IgD-negative memory B cell (primary cell): ENCODE data around the gene B4GALT5. TPM values are rescaled to one million over a fixed set of nuclear protein-coding genes. Genes with fewer than 3 reads are reported as not detected.

Experiments used
- H3K27ac Mint-ChIP-seq, 3 donors: one replicate each; pipeline ENCODE4 v1.8.0; 2020 to 2022; ENCODE audit warnings: mild to moderate bottlenecking in 3 of 3, mixed read lengths in 3 of 3, moderate library complexity in 1 of 3
- H3K27me3 Mint-ChIP-seq: one replicate; pipeline ENCODE4 v1.8.0; 2021; ENCODE audit warnings: mixed read lengths
- H3K36me3 Mint-ChIP-seq: one replicate; pipeline ENCODE4 v1.8.0; 2020; ENCODE audit warnings: mild to moderate bottlenecking, mixed read lengths
- H3K4me1 Mint-ChIP-seq, 3 donors: one replicate each; pipeline ENCODE4 v1.8.0; 2020 to 2022; ENCODE audit warnings: mixed read lengths in 3 of 3, mild to moderate bottlenecking in 1 of 3
- H3K4me3 Mint-ChIP-seq, 4 donors: one replicate each; pipeline ENCODE4 v1.8.0; 2020 to 2022; ENCODE audit warnings: mild to moderate bottlenecking in 4 of 4, mixed read lengths in 4 of 4, moderate library complexity in 3 of 4
- H3K9me3 Mint-ChIP-seq, 3 donors: one replicate each; pipeline ENCODE4 v1.8.0; 2020 to 2021; ENCODE audit warnings: mixed read lengths in 3 of 3, mild to moderate bottlenecking in 1 of 3
- polyA plus RNA-seq: library from polyadenylated mRNA; unstranded; fragments of 300-500 nt; fragmentation: Illumina TruSeq; gene quantifications from one replicate; pipeline ENCODE4 v1.2.3, GENCODE V29; 2021

B4GALT5 gene
- polyA plus RNA-seq, 1 donor from 2014 or later: 0.48 TPM

- Mint-ChIP-seq H3K36me3 (peaks cover 5% of the 10 kb centered on the region), H3K4me1 (peaks cover 0 to 6% (median 5%) of the 10 kb centered on the region in 3 donors), H3K27me3 (peaks cover 10% of the 10 kb centered on the region)
Observed at GRCh38 chr20:49587111-49587570, 126.5 kb downstream of the B4GALT5 start.

GRCh38 chr20:49585585-49586245 is 128.0 kb downstream of the B4GALT5 start:
- Mint-ChIP-seq H3K4me1 (peaks cover 0 to 6% (median 5%) of the 10 kb centered on the region in 3 donors), H3K9me3 (peaks cover 2 to 16% (median 16%) of the 10 kb centered on the region in 3 donors)

More at GRCh38 chr20:49587111-49587570, 126.5 kb downstream of the B4GALT5 start:
- Mint-ChIP-seq H3K9me3 (peaks cover 2 to 16% (median 14%) of the 10 kb centered on the region in 3 donors), H3K4me3 (no peak overlapping the region), H3K27ac (no peak overlapping the region)

GRCh38 chr20:49584418-49585382 is 129.0 kb downstream of the B4GALT5 start:
- H3K27me3 Mint-ChIP-seq: peaks cover 12% of the 10 kb centered on the region
- no peaks in the 10 kb centered on the region for H3K4me1 Mint-ChIP-seq
- peaks cover 3% of the 10 kb centered on the region for H3K36me3 Mint-ChIP-seq
- peaks cover 2 to 9% (median 7%) of the 10 kb centered on the region in 3 donors for H3K9me3 Mint-ChIP-seq
- H3K27ac Mint-ChIP-seq: peak overlapping the region in 1 of 3 donors; percentile 64
- H3K4me3 Mint-ChIP-seq: peak overlapping the region in 1 of 4 donors; percentile 39

More at GRCh38 chr20:49585585-49586245, 128.0 kb downstream of the B4GALT5 start:
- Mint-ChIP-seq H3K27me3 (peaks cover 12% of the 10 kb centered on the region), H3K4me3 (no peak overlapping the region), H3K36me3 (peaks cover 5% of the 10 kb centered on the region), H3K27ac (no peak overlapping the region)

- Mint-ChIP-seq H3K27me3 (peaks cover 11% of the 10 kb centered on the region), H3K9me3 (peaks cover 2 to 9% (median 7%) of the 10 kb centered on the region in 3 donors), H3K4me3 (no peak overlapping the region), H3K27ac (peak overlapping the region in 1 of 3 donors; percentile 39), H3K4me1 (no peaks in the 10 kb centered on the region), H3K36me3 (peaks cover 3% of the 10 kb centered on the region)
Observed at GRCh38 chr20:49583669-49584417, 129.8 kb downstream of the B4GALT5 start.

- no peak overlapping the region for H3K27ac Mint-ChIP-seq
- peaks cover 3% of the 10 kb centered on the region for H3K36me3 Mint-ChIP-seq
- H3K27me3 Mint-ChIP-seq: peaks cover 8% of the 10 kb centered on the region
- peaks cover 0 to 2% (median 0%) of the 10 kb centered on the region in 3 donors for H3K4me1 Mint-ChIP-seq
- no peak overlapping the region for H3K4me3 Mint-ChIP-seq
- peaks cover 2 to 9% (median 7%) of the 10 kb centered on the region in 3 donors for H3K9me3 Mint-ChIP-seq
Observed at GRCh38 chr20:49583343-49583668, 130.4 kb downstream of the B4GALT5 start.

Other genes starting within 250 kb of the B4GALT5 start
- gene KCNB1, start 231.2 kb downstream of the B4GALT5 start, polyA plus RNA-seq: not detected
- gene PTGIS, start 145.7 kb downstream of the B4GALT5 start, polyA plus RNA-seq: not detected
- gene SLC9A8, start 99.0 kb upstream of the B4GALT5 start, polyA plus RNA-seq: 13.2 TPM
- gene SPATA2, start 201.7 kb upstream of the B4GALT5 start, polyA plus RNA-seq: 7.1 TPM
- 119 TPM for gene RNF114, start 222.5 kb upstream of the B4GALT5 start, polyA plus RNA-seq